Fibroblast of pulmonary artery (primary cell): ENCODE measurements around the gene AADAT.
A peak's percentile ranks its signal among the peaks of the same experiment; 100 is the strongest.

Experiments
- DNase-seq: peaks from one replicate; pipeline ENCODE4 v3.0.0-alpha.2; 2010; ENCODE audit warnings: low read depth
- H3K4me3 ChIP-seq: replicated peaks from 2 replicates; pipeline ENCODE4 v1.5.1; 2011; ENCODE audit warnings: low read depth, mild to moderate bottlenecking, control low read depth, low read length, moderate library complexity
- CTCF ChIP-seq: IDR thresholded peaks from 2 replicates; pipeline ENCODE4 v1.5.1; 2011; ENCODE audit warnings: mild to moderate bottlenecking, control low read depth, low read length, inconsistent platforms; ENCODE audit errors: missing control alignments

Gene AADAT

GRCh38 chr4:170089668-170090351, at the start of gene AADAT:
TSS of gene AADAT (minus strand) at chr4:170089956. CDS start at chr4:170089690, 266 bp downstream.
- peak within 1 kb of the TSS; percentile 71 for H3K4me3 ChIP-seq
- peak; percentile 70 for DNase-seq
- peak; percentile 60 for TF ChIP-seq CTCF

GRCh38 chr4:170138580-170139194, 48.9 kb upstream of the AADAT start:
- peak; percentile 82 for TF ChIP-seq CTCF
- peak; percentile 86 for DNase-seq
- H3K4me3 ChIP-seq = no peak overlapping the region

- no peak for TF ChIP-seq CTCF
- H3K4me3 ChIP-seq = no peak overlapping the region
- DNase-seq = no peak
Observed at GRCh38 chr4:170137927-170138326, 48.2 kb upstream of the AADAT start.

GRCh38 chr4:170137466-170137865, 47.7 kb upstream of the AADAT start:
- H3K4me3 ChIP-seq = no peak overlapping the region
- no peak for DNase-seq
- TF ChIP-seq CTCF = no peak

GRCh38 chr4:170134821-170135220, 45.1 kb upstream of the AADAT start:
- DNase-seq = no peak
- H3K4me3 ChIP-seq = no peak overlapping the region
- no peak for TF ChIP-seq CTCF

GRCh38 chr4:170128219-170128804, 38.6 kb upstream of the AADAT start:
- TF ChIP-seq CTCF = no peak
- H3K4me3 ChIP-seq = no peak overlapping the region
- no peak for DNase-seq
